Right kidney (tissue), 1 donor: ENCODE measurements around the gene CSRP1.
"Not testable (repeated sequence)": the region's sequence is repeated elsewhere in the genome, so short reads cannot be mapped to it uniquely, and the experiment has no call there.

Source experiments
- DNase-seq: peaks from one replicate; pipeline ENCODE4 v3.0.0-alpha.2; 2016

Gene CSRP1

GRCh38 chr1:201478666-201479065 is 28.3 kb downstream of the CSRP1 start:
- not testable (repeated sequence) for DNase-seq

- no peak for DNase-seq
These were observed 30.1 kb downstream of the CSRP1 start for GRCh38 chr1:201476670-201477344.

DNA sequence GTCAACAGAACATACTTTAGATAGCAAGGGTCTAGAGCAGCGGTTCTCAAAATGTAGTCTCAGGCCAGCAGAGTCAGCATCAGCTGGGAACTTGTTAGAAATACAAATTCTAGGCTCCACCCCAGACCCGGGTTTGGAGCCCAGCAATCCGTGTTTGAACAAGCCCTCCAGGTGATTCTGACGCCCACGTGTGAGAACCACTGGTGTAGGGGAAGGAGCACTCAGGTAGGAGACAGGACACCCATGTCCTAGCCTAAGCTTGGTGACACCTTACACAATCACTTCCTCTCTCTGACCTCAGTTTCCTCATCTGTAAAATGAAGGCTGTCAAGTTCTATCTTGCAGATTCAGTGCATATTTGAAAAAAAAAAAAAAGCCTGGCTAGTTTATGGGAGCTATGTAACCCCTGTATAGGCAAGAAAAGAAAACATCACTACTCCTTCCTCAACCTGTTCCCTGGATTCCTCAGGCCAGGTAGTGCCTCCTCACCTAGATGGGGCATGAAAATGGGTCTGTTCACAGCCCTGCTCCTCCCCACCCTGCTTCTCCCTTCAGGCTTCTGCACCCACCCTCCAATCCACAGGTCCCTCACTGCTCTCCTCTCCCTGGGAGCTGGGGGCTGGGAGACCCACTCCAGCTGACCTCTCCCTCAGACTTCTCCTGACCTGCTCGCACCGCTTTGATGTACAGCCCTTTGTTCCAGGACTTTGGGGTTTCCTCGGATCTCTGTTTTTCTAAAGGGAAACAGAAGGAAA is 30.8 kb downstream of the CSRP1 start:
- no peak for DNase-seq

DNA sequence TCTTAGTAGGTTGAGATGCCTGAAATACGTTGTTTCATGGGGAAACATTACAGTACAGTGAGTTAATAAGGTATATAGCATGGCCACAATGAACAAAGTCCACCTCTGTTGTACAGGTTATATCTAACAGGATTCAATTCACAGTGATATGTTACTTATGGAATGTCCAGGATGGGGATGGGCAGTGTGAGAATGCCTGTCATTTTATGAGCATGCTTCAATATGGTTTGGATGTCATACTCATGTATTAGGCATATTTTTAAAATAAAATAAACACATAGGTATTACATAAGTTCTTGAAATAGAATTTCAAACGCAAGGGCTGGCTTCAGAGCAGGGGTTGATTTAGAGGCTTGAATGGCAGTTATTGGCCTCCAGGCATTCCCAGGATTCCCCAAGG is 31.8 kb downstream of the CSRP1 start:
- no peak for DNase-seq

DNA sequence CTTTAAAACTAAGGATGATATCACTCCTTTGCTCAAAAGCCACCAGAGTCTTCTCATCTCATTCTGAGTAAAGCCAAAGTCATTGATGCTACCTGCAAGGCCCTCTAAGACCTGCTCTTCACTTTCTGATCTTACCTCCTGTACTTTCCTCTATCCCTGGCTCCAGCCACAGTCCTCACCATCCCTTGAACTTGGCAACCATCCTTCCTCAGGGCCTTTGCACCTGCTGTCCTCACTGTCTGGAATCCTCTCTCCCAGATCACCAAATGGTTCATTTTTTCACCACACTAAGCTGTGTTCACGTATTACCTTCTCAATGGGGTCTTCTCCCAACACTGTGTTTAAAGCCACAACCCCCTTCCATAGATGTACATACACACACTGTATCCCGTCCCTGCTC is 33.6 kb downstream of the CSRP1 start:
- no peak for DNase-seq

DNA sequence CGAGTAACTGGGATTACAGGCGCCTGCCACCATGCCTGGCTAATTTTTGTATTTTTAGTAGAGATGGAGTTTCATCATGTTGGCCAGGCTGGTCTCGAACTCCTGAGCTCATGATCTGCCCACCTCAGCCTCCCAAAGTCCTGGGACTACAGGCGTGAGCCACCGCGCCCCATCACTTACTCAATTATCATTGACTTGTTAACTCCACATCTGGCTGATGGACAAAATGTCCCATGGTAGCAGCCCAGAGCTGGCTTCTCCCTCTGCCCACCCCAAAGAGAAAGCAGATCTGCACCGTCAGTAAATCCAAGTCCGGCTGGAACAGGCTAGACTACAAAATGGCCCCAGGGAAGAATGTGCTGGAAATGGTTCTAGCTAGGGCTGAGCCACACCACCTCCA is 34.6 kb downstream of the CSRP1 start:
- DNase-seq = not testable (repeated sequence)

DNA sequence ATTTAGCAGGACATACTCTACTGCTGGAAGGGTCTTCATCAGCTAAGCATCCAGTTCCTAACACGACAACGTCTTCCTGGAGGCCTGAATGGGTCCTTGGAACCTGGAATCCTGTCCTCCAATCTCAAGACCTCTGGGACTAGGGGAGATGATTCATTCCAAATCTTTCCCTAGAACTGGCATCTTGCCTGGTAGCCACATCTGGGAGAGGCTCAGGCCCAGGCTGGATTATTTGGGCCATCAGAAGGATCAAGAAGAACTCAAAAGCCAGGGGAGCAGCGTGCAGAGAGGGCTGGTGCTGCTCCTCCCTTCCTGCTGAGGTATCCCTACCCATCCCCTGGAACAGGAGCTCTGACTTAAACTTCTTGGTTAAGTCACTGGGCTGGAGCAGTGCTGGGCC is 35.2 kb downstream of the CSRP1 start:
- no peak for DNase-seq

- no peak for DNase-seq
These were observed 36.3 kb downstream of the CSRP1 start for GRCh38 chr1:201470581-201470980.

DNA sequence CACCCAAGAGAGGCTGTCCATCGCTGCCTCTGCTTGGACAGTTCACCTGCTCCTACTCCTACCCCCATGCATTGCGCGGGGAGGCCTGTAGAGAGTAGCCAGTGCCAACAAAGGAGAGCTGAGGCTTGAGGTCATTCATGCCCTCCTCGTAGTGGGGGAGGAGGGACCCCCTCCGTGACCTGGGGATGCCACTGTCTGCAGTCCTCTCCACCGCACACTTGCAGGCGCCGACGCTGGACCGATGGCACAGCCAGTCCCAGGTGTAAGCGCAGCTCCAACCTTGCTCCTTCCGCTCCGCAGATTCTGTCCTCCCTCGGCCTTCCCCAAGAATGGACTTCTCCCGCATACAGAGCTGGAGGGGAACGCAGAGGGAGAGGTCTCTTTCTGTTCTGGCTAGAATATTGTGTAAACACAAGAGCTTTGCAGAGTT is 37.3 kb downstream of the CSRP1 start:
- peak; percentile 76 for DNase-seq

DNA sequence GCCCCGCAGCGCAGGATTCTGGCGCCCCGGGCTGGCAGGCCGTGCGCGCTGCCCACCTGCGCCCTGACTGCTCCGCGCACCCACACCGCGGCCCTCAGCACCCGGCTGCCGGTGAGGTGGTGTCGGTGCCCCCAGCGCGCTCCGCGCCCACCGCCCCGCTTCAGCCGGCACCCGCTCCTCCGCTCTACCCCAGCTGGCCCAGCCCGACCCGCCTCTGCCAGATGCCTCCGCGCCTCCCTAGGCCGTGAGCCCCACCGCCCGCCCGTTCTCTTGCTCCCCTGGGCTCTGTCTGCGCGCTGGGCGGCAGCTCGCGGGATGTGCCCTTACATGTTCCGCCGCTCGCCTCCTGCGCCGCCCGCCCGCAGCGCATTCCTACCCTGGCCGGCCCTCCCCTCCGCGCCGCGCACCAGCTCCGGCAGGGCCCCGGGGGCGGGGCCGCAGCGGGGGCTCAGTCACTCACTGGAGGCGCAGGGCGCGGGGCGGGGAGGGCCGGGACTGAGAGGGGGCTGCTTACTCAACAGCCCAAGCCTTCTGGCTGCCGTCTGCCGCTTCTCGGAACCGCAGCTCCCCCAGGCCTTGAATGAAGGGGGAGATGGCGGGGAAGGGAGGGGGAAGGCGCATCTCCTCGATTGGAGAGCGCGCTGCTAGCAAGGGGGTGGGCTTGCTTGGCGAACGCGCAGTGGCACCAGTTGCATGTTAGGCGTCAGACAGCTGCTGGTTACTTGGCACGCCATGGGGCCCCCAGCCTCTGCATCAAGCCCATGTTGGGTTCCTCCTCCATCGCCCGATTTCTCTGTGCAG is 37.9 kb downstream of the CSRP1 start, which contains the start of gene PHLDA3:
Gene PHLDA3 (minus strand): TSS at position 345 of the 801 bp plus-strand sequence. CDS start 402 bp downstream, outside the sequence.
- DNase-seq = peak; percentile 83

- peak; percentile 85 for DNase-seq
These were observed 38.5 kb downstream of the CSRP1 start for GRCh38 chr1:201468501-201468843.

- no peak for DNase-seq
These were observed 40.4 kb downstream of the CSRP1 start for GRCh38 chr1:201466492-201466891.

DNA sequence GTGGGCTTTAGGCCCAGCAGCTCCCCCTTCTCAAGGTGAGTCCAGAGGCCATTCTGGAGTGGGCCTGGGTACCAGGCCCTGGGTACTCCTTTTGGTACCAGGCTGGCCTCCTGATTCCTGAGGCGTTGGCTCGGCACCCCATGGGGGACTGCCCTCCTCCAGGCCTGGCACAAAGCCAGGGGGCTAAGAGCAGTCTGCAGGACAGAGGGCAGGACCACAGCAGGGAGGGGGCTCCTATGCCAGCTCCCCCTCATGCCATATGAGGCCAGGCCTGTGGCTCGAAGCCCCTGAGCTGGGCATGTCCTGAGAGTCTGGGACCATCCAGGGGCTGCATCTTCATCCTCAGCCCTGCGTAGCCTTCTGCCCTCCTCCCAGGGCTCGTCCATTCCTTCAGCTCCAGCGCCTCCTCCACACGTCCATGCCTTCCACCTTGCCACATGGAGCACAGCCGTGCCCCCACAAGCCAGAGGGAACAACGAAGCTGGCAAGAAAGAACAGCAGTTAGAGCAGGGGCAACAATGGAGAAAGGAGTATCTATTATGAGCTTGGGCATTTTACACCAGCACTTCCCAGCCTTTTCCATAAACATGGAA is 41.1 kb downstream of the CSRP1 start:
- no peak for DNase-seq

GRCh38 chr1:201463071-201463552 is 43.8 kb downstream of the CSRP1 start:
- DNase-seq = no peak

- peak; percentile 23 for DNase-seq
These were observed 45.1 kb downstream of the CSRP1 start for GRCh38 chr1:201461645-201462441.

GRCh38 chr1:201460814-201461644 is 45.9 kb downstream of the CSRP1 start:
- DNase-seq = no peak

DNA sequence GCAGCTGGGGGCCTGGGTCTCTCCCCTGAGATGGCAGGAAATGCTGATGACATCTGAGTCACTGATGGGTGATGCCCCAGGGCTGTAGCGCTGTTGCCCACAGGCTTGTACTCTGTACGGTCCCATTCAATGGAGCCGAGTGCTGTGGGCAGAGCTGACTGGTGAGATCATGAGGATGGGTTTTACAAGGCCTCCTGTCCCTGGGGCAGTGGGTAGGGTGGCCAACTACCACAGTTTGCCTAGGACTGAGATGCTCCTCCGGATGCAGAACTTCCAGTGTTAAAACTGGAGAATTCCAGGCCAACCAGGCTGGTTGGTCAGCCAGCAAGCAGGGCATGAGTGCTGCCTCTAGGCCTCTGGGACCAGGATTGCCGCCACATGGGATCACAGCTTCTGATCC is 47.1 kb downstream of the CSRP1 start:
- DNase-seq = no peak

- no peak for DNase-seq
These were observed 47.9 kb downstream of the CSRP1 start for GRCh38 chr1:201459052-201459451.

- no peak for DNase-seq
These were observed 49.4 kb downstream of the CSRP1 start for GRCh38 chr1:201457508-201457960.

- DNase-seq = peak; percentile 43
These were observed 50.2 kb downstream of the CSRP1 start for GRCh38 chr1:201456499-201457309.
